Measurements from ENCODE around the gene CLIC6. TPM values are rescaled to one million over a fixed set of nuclear protein-coding genes. Genes with fewer than 3 reads are reported as not detected.

The CLIC6 gene
- total RNA-seq, 1 experiment from 2014 or later = not detected

DNA sequence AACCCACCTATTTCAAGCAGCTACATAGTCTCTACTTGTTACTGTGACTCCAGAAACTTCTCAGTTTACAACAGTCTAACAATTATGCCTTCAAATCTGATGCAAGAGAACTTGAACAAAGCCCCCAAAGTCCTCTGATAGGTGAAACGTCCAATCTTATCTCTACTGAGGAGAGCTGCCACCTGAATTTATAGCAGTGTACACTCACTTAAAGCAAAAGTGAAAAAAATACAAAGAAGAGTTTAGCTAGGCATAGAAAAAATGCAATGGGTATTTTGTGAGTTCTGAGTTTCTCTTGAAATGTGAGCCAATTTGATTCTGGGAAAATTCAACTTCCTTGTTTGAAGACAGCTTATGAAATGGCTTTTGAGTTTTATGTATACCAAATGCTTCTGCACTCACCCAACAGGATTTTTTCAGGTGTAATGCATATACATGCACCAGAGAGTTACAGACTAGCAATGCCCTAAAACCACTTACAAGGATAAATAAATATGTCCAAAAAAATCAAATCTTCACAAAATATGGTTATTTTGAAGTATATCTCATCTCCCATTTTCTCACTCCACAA, 17.8 kb upstream of the CLIC6 start:
- Histone ChIP-seq H3K4me3 (ENCODE audit: low read depth, low read length) (no peak overlapping the region), H3K36me3 (ENCODE audit: control insufficient read depth, insufficient read depth, low read length) (no peaks in the 10 kb centered on the region), H3K27me3 (replicated peaks; ENCODE audit: control insufficient read depth, insufficient read depth, low read length) (no peaks in the 10 kb centered on the region), H3K4me1 (peaks cover 10% of the 10 kb centered on the region; the same call in 1 of the 2 replicates), H3K9me3 (no peaks in the 10 kb centered on the region)
- Mint-ChIP-seq H3K36me3 (ENCODE audit: insufficient read depth, unreplicated experiment) (no peaks in the 10 kb centered on the region), H3K27me3 (ENCODE audit: insufficient read depth, unreplicated experiment) (no peaks in the 10 kb centered on the region), H3K4me1 (ENCODE audit: low read depth, unreplicated experiment) (peaks cover 18% of the 10 kb centered on the region), H3K9me3 (ENCODE audit: unreplicated experiment) (no peaks in the 10 kb centered on the region), H3K27ac (ENCODE audit: unreplicated experiment) (peak overlapping the region; percentile 2), H3K4me3 (ENCODE audit: unreplicated experiment) (no peak overlapping the region)
- POLR2A ChIA-PET = interaction anchor here (0.9 kb wide), 1 partner anchor 20 kb away, joined by 3 read pairs; no protein-coding TSS in a partner anchor
- CTCF ChIA-PET = no interaction called here
- BruUV-seq (replicated peaks) = no TSS peak
- intact Hi-C loops (cut with micrococcal nuclease; ENCODE audit: unreplicated experiment) = no loop called here
- TF ChIP-seq, protein P1, sequence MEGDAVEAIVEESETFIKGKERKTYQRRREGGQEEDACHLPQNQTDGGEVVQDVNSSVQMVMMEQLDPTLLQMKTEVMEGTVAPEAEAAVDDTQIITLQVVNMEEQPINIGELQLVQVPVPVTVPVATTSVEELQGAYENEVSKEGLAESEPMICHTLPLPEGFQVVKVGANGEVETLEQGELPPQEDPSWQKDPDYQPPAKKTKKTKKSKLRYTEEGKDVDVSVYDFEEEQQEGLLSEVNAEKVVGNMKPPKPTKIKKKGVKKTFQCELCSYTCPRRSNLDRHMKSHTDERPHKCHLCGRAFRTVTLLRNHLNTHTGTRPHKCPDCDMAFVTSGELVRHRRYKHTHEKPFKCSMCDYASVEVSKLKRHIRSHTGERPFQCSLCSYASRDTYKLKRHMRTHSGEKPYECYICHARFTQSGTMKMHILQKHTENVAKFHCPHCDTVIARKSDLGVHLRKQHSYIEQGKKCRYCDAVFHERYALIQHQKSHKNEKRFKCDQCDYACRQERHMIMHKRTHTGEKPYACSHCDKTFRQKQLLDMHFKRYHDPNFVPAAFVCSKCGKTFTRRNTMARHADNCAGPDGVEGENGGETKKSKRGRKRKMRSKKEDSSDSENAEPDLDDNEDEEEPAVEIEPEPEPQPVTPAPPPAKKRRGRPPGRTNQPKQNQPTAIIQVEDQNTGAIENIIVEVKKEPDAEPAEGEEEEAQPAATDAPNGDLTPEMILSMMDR (IDR thresholded peaks at IDR 0.05; ENCODE audit: insufficient read depth in 1 of 2, low read depth in 1 of 2, low read length in 1 of 2, severe bottlenecking in 1 of 2, unreplicated experiment in 1 of 2) = no peak
- DNase-seq = no peak

DNA sequence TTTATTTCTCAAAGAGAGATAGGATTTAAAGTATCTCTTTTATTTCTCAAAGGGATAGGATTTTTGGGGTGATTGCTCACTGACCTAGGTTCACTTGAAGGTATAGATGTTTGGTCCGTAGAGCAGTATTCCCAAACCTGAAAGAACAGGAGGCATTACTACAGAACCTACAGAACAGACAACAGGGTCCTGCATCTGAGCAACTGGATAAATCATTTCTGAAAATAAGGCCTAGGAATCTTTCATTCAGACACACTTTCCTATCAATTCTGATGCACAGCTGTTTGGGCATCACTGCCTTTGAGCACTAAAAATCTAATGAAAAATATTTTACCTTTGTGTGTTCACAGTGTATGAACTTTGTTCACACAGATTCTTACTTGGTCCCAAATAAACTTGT, 17.2 kb upstream of the CLIC6 start:
- Mint-ChIP-seq H3K9me3 (ENCODE audit: unreplicated experiment) (no peaks in the 10 kb centered on the region), H3K4me3 (ENCODE audit: unreplicated experiment) (no peak overlapping the region), H3K36me3 (ENCODE audit: insufficient read depth, unreplicated experiment) (no peaks in the 10 kb centered on the region), H3K27me3 (ENCODE audit: insufficient read depth, unreplicated experiment) (no peaks in the 10 kb centered on the region), H3K27ac (ENCODE audit: unreplicated experiment) (peak overlapping the region; percentile 2), H3K4me1 (ENCODE audit: low read depth, unreplicated experiment) (peaks cover 18% of the 10 kb centered on the region)
- H3K27me3 ChIP-seq (replicated peaks; ENCODE audit: control insufficient read depth, insufficient read depth, low read length) = no peaks in the 10 kb centered on the region
- ChIA-PET POLR2A (no interaction called here), CTCF (no interaction called here)
- H3K9me3 ChIP-seq = no peaks in the 10 kb centered on the region
- peaks cover 10% of the 10 kb centered on the region; the same call in 1 of the 2 replicates for H3K4me1 ChIP-seq
- no TSS peak for BruUV-seq (replicated peaks)
- DNase-seq = no peak
- intact Hi-C loops (cut with micrococcal nuclease; ENCODE audit: unreplicated experiment) = no loop called here
- H3K36me3 ChIP-seq (ENCODE audit: control insufficient read depth, insufficient read depth, low read length) = no peaks in the 10 kb centered on the region
- TF ChIP-seq, protein P1 (IDR thresholded peaks at IDR 0.05; ENCODE audit: insufficient read depth in 1 of 2, low read depth in 1 of 2, low read length in 1 of 2, severe bottlenecking in 1 of 2, unreplicated experiment in 1 of 2) = no peak
- H3K4me3 ChIP-seq (ENCODE audit: low read depth, low read length) = no peak overlapping the region

DNA sequence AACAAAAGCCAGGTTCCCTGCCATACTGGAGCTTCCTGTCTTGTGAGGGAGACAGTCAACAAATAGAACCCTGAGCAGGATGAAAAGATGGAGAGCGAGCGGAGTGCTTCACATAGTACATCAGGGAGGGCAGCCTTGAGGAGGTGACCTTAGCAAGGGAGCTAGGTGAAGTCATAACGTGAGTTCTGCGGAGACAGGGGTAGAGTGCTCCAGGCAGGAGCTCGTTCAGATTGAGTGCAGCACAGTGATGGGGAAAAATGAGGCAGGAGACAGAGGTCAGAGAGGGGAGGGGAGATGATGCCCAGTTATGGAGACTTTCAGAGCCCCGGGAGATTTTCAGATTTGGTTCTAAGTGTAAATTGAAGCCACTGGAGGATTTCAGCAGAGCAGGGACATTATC, 15.3 kb upstream of the CLIC6 start:
- Histone ChIP-seq H3K4me1 (peaks cover 10% of the 10 kb centered on the region; the same call in 1 of the 2 replicates), H3K27me3 (replicated peaks; ENCODE audit: control insufficient read depth, insufficient read depth, low read length) (no peaks in the 10 kb centered on the region), H3K4me3 (ENCODE audit: low read depth, low read length) (no peak overlapping the region), H3K9me3 (no peaks in the 10 kb centered on the region), H3K36me3 (ENCODE audit: control insufficient read depth, insufficient read depth, low read length) (no peaks in the 10 kb centered on the region)
- intact Hi-C loops (cut with micrococcal nuclease; ENCODE audit: unreplicated experiment) = no loop called here
- TF ChIP-seq, protein P1 (IDR thresholded peaks at IDR 0.05; ENCODE audit: insufficient read depth in 1 of 2, low read depth in 1 of 2, low read length in 1 of 2, severe bottlenecking in 1 of 2, unreplicated experiment in 1 of 2) = no peak
- Mint-ChIP-seq H3K36me3 (ENCODE audit: insufficient read depth, unreplicated experiment) (no peaks in the 10 kb centered on the region), H3K27ac (ENCODE audit: unreplicated experiment) (no peak overlapping the region), H3K9me3 (ENCODE audit: unreplicated experiment) (no peaks in the 10 kb centered on the region), H3K4me3 (ENCODE audit: unreplicated experiment) (no peak overlapping the region), H3K4me1 (ENCODE audit: low read depth, unreplicated experiment) (peaks cover 18% of the 10 kb centered on the region), H3K27me3 (ENCODE audit: insufficient read depth, unreplicated experiment) (no peaks in the 10 kb centered on the region)
- ChIA-PET CTCF (no interaction called here), POLR2A (no interaction called here)
- no peak for DNase-seq
- no TSS peak for BruUV-seq (replicated peaks)

All from Caco-2 (cell line).